Endothelial cell of umbilical vein (primary cell): ENCODE measurements around the gene TRNT1.

Source experiments
- CTCF ChIP-seq, 2 donors: IDR thresholded peaks; 1 replicate in 1 of 2; 2 replicates in 1 of 2; pipeline ENCODE4 v1.5.1; 2011; ENCODE audit warnings: low read length in 2 of 2, mild to moderate bottlenecking in 2 of 2, moderate library complexity in 2 of 2, control low read depth in 1 of 2, inconsistent platforms in 1 of 2, low read depth in 1 of 2; ENCODE audit not compliant: insufficient read depth in 1 of 2; ENCODE audit errors: extremely low read depth in 1 of 2
- EZH2 ChIP-seq: IDR thresholded peaks from 2 replicates; pipeline ENCODE4 v1.6.1; 2012; ENCODE audit warnings: borderline replicate concordance, low read depth, mild to moderate bottlenecking, moderate library complexity, low read length, inconsistent platforms; ENCODE audit not compliant: severe bottlenecking
- JUN ChIP-seq: IDR thresholded peaks from 2 replicates; pipeline ENCODE4 v1.6.1; 2011; ENCODE audit warnings: borderline replicate concordance, low read depth; ENCODE audit not compliant: insufficient read length, insufficient read depth
- MAX ChIP-seq: IDR thresholded peaks from 2 replicates; pipeline ENCODE4 v1.6.1; 2011; ENCODE audit not compliant: insufficient read depth, insufficient read length
- POLR2A ChIP-seq: IDR thresholded peaks from 2 replicates; pipeline ENCODE4 v1.6.1; 2012; ENCODE audit warnings: low read depth, mild to moderate bottlenecking, control low read depth, low read length
- POLR2AphosphoS5 ChIP-seq: IDR thresholded peaks from 2 replicates; pipeline ENCODE4 v1.6.1; 2012; ENCODE audit warnings: low read depth, mild to moderate bottlenecking, control low read depth, low read length, moderate library complexity; ENCODE audit not compliant: insufficient read depth

- TF ChIP-seq CTCF (IDR thresholded peaks at IDR 0.05; ENCODE audit: extremely low read depth in 1 of 2, insufficient read depth in 1 of 2, low read depth in 1 of 2, low read length in 2 of 2), result no peak
- TF ChIP-seq POLR2AphosphoS5, result no peak
- no peak for TF ChIP-seq JUN
- no peak for TF ChIP-seq POLR2A
- TF ChIP-seq MAX, result no peak
- no peak for TF ChIP-seq EZH2
Measured at GRCh38 chr3:3172627-3173026, 45.9 kb downstream of the TRNT1 start.
